ENCODE data around the gene HOXC9. TPM values are rescaled to one million over a fixed set of nuclear protein-coding genes. Genes with fewer than 3 reads are reported as not detected.

Gene HOXC9
- total RNA-seq, 4 donors from 2014 or later = 0.28 to 2.0 (median 0.44) TPM; not detected in 1

- ATAC-seq (ENCODE audit: low FRiP score) (no peak), DNase-seq (ENCODE audit: low spot score) (no peak)
- no peak for TF ChIP-seq CTCF (IDR thresholded peaks at IDR 0.05)
Observed at GRCh38 chr12:54037360-54038283, 37.7 kb downstream of the HOXC9 start.

GRCh38 chr12:54038284-54038870, 38.4 kb downstream of the HOXC9 start:
- ATAC-seq (ENCODE audit: low FRiP score) = no peak
- TF ChIP-seq CTCF (IDR thresholded peaks at IDR 0.05) = no peak
- DNase-seq (ENCODE audit: low spot score) = no peak

- ATAC-seq (ENCODE audit: low FRiP score) (peak; percentile 13), DNase-seq (ENCODE audit: low spot score) (no peak)
- no peak for TF ChIP-seq CTCF (IDR thresholded peaks at IDR 0.05)
Observed at GRCh38 chr12:54038871-54039414, 39.0 kb downstream of the HOXC9 start.

- TF ChIP-seq CTCF (IDR thresholded peaks at IDR 0.05) = no peak
- peak; percentile 42 for ATAC-seq (ENCODE audit: low FRiP score)
- DNase-seq (ENCODE audit: low spot score) = no peak
Observed at GRCh38 chr12:54039417-54040147, 39.6 kb downstream of the HOXC9 start.

- TF ChIP-seq CTCF (IDR thresholded peaks at IDR 0.05) = no peak
- no peak for DNase-seq (ENCODE audit: low spot score)
- no peak for ATAC-seq (ENCODE audit: low FRiP score)
Observed at GRCh38 chr12:54040148-54040494, 40.2 kb downstream of the HOXC9 start.

- DNase-seq (ENCODE audit: low spot score) (no peak), ATAC-seq (ENCODE audit: low FRiP score) (no peak)
- no peak for TF ChIP-seq CTCF (IDR thresholded peaks at IDR 0.05)
Observed at GRCh38 chr12:54040648-54041047, 40.7 kb downstream of the HOXC9 start.
